ENCODE measurements around the gene SUN2. TPM values are rescaled to one million over a fixed set of nuclear protein-coding genes. Genes with fewer than 3 reads are reported as not detected.

Gene SUN2
- total and polyA plus RNA-seq, 7 donors, result 57.6 to 152 (median 101) TPM

DNA sequence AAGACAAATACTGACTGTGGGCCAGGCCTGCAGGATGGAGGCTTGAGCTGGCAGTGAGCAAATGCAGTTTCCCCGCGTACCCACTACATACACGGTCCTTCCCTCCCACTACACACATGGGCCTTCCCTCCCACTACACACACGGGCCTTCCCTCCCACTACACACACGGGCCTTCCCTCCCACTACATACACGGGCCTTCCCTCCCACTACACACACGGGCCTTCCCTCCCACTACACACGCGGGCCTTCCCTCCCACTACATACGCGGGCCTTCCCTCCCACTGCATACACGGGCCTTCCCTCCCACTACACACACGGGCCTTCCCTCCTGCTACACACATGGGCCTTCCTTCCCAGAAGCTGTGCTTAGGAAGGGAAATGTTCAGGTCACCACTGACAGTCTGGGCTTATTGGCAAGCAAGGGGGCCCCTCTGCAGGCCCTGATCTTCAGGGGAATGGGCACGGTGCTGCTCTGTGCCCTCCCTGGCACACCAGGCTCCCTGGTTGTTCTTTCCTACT lies 27.4 kb upstream of the SUN2 start:
- Histone ChIP-seq H3K36me3 (ENCODE audit: insufficient read depth in 1 of 2, low read depth in 1 of 2) (peaks cover 0 to 18% of the 10 kb centered on the region in 2 donors), H3K27ac (no peak overlapping the region), H3K9me3 (no peaks in the 10 kb centered on the region), H3K27me3 (ENCODE audit: insufficient read depth in 3 of 3, low read length in 2 of 3) (no peaks in the 10 kb centered on the region), H3K4me3 (no peak overlapping the region), H3K4me1 (peaks cover 4% of the 10 kb centered on the region)
- intact Hi-C loops (cut with DNase I), result no loop called here
- TF ChIP-seq, protein P1, sequence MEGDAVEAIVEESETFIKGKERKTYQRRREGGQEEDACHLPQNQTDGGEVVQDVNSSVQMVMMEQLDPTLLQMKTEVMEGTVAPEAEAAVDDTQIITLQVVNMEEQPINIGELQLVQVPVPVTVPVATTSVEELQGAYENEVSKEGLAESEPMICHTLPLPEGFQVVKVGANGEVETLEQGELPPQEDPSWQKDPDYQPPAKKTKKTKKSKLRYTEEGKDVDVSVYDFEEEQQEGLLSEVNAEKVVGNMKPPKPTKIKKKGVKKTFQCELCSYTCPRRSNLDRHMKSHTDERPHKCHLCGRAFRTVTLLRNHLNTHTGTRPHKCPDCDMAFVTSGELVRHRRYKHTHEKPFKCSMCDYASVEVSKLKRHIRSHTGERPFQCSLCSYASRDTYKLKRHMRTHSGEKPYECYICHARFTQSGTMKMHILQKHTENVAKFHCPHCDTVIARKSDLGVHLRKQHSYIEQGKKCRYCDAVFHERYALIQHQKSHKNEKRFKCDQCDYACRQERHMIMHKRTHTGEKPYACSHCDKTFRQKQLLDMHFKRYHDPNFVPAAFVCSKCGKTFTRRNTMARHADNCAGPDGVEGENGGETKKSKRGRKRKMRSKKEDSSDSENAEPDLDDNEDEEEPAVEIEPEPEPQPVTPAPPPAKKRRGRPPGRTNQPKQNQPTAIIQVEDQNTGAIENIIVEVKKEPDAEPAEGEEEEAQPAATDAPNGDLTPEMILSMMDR (IDR thresholded peaks at IDR 0.05), result no peak
- WGBS, 3 donors, result 68 to 78% (median 71%) methylated on average over 13 to 14 of the region's 14 CpGs
- ATAC-seq (no peak), DNase-seq (peak in 1 of 2 donors; percentile 20)

DNA sequence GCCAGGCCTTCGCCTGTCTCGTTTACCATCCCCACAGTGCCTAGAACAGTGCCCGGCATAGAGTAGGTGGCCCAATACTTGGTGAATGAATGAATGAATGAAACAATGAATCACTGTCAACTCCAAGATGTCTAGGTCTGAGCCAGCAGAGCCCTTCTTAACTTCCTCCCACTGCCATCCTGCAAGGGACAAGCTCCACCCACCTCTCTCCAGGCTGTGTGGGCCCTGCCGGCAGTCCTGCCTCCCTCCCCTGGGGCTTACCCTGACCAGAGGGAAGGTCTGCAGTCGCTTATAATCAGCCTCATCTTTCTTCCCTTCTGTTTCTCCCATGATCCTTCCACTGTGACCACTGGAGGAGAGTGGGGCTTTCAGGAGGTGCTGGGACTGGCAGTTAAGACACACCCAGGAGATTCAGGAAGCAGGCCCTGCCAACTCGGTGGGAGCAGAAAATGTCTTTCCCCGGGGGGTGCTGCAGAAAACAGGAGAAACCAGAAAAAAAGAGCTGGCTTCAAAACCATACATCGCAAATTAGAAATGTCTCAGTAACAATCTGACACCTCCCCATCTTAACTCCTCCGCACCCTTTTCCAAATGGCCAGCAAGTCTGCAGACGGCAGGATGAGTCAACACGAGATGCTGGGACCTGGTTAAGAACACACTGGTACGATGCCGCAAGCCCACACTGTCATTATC lies 26.8 kb upstream of the SUN2 start:
- ATAC-seq, result no peak
- no peaks in the 10 kb centered on the region for H3K9me3 ChIP-seq
- 76 to 78% (median 76%) methylated on average over 13 of the region's 13 CpGs for WGBS, 3 donors
- peaks cover 0 to 18% of the 10 kb centered on the region in 2 donors for H3K36me3 ChIP-seq (ENCODE audit: insufficient read depth in 1 of 2, low read depth in 1 of 2)
- H3K27me3 ChIP-seq (ENCODE audit: insufficient read depth in 3 of 3, low read length in 2 of 3), result no peaks in the 10 kb centered on the region
- no peak overlapping the region for H3K27ac ChIP-seq
- H3K4me3 ChIP-seq, result no peak overlapping the region
- H3K4me1 ChIP-seq, result no peaks in the 10 kb centered on the region
- intact Hi-C loops (cut with DNase I), result no loop called here
- no peak for DNase-seq
- TF ChIP-seq, protein P1 (IDR thresholded peaks at IDR 0.05), result no peak

DNA sequence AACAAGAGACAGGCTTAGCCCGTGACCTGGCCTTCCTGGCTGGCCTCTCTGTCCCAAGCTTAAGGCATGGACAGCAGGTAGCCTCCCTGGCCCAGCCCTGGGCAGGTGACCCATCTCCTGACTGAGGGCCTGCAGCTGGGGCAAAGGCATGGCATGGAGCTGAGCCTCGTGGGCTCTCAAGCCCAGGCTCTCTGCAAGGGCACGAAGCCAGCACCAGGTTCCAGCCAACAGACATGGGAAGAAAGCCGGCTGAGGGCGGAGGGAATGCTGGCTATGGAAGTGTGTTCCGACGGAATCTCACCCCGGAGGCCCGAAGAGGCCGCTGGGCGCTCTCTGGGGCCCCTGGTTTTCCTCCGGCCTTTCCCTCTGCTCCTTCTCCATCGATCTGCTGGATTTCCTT lies 25.2 kb upstream of the SUN2 start:
- Histone ChIP-seq H3K4me3 (no peak overlapping the region), H3K27ac (no peak overlapping the region), H3K27me3 (ENCODE audit: insufficient read depth in 3 of 3, low read length in 2 of 3) (no peaks in the 10 kb centered on the region), H3K4me1 (no peaks in the 10 kb centered on the region), H3K36me3 (ENCODE audit: insufficient read depth in 1 of 2, low read depth in 1 of 2) (peaks cover 0 to 18% of the 10 kb centered on the region in 2 donors), H3K9me3 (no peaks in the 10 kb centered on the region)
- DNase-seq, result peak in 1 of 2 donors; percentile 60
- 31 to 58% (median 54%) methylated on average over 12 to 13 of the region's 13 CpGs for whole genome bisulfite sequencing, 3 donors
- intact Hi-C loops (cut with DNase I), result no loop called here
- TF ChIP-seq, protein P1 (IDR thresholded peaks at IDR 0.05), result no peak
- no peak for ATAC-seq

DNA sequence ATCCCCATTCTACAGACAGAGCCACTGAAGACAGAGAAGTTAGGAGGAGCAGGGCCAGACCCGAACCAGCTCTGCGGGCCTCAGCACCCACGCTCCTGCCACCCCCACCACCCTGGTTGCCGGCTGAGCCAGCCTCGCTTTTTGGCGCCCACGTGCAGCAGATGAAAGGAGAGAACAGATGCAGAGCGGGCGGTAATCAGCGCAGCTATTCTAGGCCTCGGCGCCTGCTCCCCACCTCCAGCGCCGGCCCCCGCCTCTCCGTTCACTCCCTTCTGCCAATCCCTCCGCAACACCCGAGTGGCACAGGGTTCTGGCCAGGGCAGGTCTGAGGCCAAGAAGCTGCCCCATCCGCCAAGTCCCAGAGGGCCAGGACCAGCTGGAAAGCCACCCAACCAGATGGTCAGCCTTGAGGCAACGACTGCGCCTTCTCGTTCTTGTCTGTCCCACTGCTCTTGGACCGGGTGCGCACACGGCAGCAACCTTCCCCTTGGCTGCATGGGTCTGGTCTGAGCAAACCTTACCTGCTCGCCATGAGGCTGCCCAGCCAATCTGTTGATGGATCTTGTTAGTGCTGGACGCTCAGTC lies 21.4 kb upstream of the SUN2 start:
- intact Hi-C loops (cut with DNase I), result no loop called here
- H3K4me3 ChIP-seq, result no peak overlapping the region
- TF ChIP-seq, protein P1 (IDR thresholded peaks at IDR 0.05), result no peak
- peaks cover 0 to 18% of the 10 kb centered on the region in 2 donors for H3K36me3 ChIP-seq (ENCODE audit: insufficient read depth in 1 of 2, low read depth in 1 of 2)
- DNase-seq, result peak in 1 of 2 donors; percentile 79
- no peaks in the 10 kb centered on the region for H3K4me1 ChIP-seq
- H3K9me3 ChIP-seq, result no peaks in the 10 kb centered on the region
- H3K27ac ChIP-seq, result no peak overlapping the region
- WGBS, 3 donors, result 40 to 64% (median 52%) methylated on average over 24 to 27 of the region's 27 CpGs
- no peaks in the 10 kb centered on the region for H3K27me3 ChIP-seq (ENCODE audit: insufficient read depth in 3 of 3, low read length in 2 of 3)
- peak; percentile 74 to 91 (median 85) for ATAC-seq

Data from psoas muscle (tissue), 8 donors.